ENCODE measurements around the gene SRSF4. TPM values are rescaled to one million over a fixed set of nuclear protein-coding genes. Genes with fewer than 3 reads are reported as not detected.
A peak's percentile ranks its signal among the peaks of the same experiment; 100 is the strongest.

The SRSF4 gene
- total and polyA plus RNA-seq, 9 of the 15 experiments (the other 6 are each of a cell fraction or from before 2014, with no cell fraction given), result 15.9 to 132 (median 82.0) TPM

- Histone ChIP-seq H3K4me3 (no peak overlapping the region), H2AFZ (ENCODE audit: low read depth, low read length) (no peak overlapping the region)
- in situ Hi-C loops (cut with MboI), result no loop called here
These were observed 59.0 kb downstream of the SRSF4 start for GRCh38 chr1:29122682-29123052.

More at GRCh38 chr1:29122682-29123052, 59.0 kb downstream of the SRSF4 start:
- Histone ChIP-seq H3K4me1 (replicated peaks in 1 of 2; ENCODE audit: control insufficient read depth in 2 of 2, insufficient read depth in 2 of 2, low read length in 2 of 2) (peaks cover 6 to 41% of the 10 kb centered on the region in 2 experiments; a peak in 4 of 5 replicates), H3K79me2 (ENCODE audit: control insufficient read depth, insufficient read depth, low read length) (no peaks in the 10 kb centered on the region), H3K36me3 (ENCODE audit: control insufficient read depth, insufficient read depth, low read length) (peaks cover 23% of the 10 kb centered on the region), H3K27me3 (ENCODE audit: control insufficient read depth in 2 of 2, insufficient read depth in 2 of 2, low read length in 2 of 2) (no peaks in the 10 kb centered on the region), H3K27ac (ENCODE audit: extremely low read depth, low read depth, low read length) (no peak overlapping the region), H3K4me2 (ENCODE audit: insufficient read depth, low read length) (no peak overlapping the region), H4K20me1 (replicated peaks; ENCODE audit: control insufficient read depth, insufficient read depth, low read length) (no peaks in the 10 kb centered on the region), H3K9me3 (replicated peaks; ENCODE audit: control insufficient read depth, insufficient read depth, low read depth, low read length) (no peaks in the 10 kb centered on the region), H3K9me1 (ENCODE audit: control insufficient read depth, insufficient read depth, low read length) (no peaks in the 10 kb centered on the region), H3K9ac (ENCODE audit: insufficient read depth in 1 of 2, low read depth in 2 of 2, low read length in 2 of 2) (no peak overlapping the region)
- CTCF ChIA-PET (ENCODE audit: low intra/inter-chr PET ratio), result no interaction called here
- intact Hi-C loops (cut with micrococcal nuclease), result no loop called here
- DNase-seq (ENCODE audit: extremely low read depth in 1 of 4, low spot score in 3 of 4), result no peak
- WGBS (ENCODE audit: insufficient coverage, low coverage, missing lambda C conversion rate), result 97% methylated on average over 29 of the region's 34 CpGs
- no peak for FAIRE-seq
- POLR2A ChIA-PET, result interaction anchor here (0.7 to 1.3 kb wide), 2 partner anchors 14 to 1619 kb away, joined by 3 read pairs; no protein-coding TSS in a partner anchor
- no TSS peak for BruUV-seq (replicated peaks)
- TF ChIP-seq ZBTB33 (CRISPR knock-in tag; IDR thresholded peaks at IDR 0.05), result peak; percentile 48; the same call in 1 of the 2 replicates
- no peak for TF ChIP-seq ATF7 (IDR thresholded peaks at IDR 0.05)
- ATAC-seq, result no peak

All from K562 (cell line).